ENCODE data around the gene IGSF6. TPM values are rescaled to one million over a fixed set of nuclear protein-coding genes. Genes with fewer than 3 reads are reported as not detected.
"Not testable (repeated sequence)": the region's sequence is repeated elsewhere in the genome, so short reads cannot be mapped to it uniquely, and the experiment has no call there.

The IGSF6 gene, protein sequence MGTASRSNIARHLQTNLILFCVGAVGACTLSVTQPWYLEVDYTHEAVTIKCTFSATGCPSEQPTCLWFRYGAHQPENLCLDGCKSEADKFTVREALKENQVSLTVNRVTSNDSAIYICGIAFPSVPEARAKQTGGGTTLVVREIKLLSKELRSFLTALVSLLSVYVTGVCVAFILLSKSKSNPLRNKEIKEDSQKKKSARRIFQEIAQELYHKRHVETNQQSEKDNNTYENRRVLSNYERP
- not detected in 2 replicates for total RNA-seq (ENCODE audit: low replicate concordance)
- long read RNA-seq = 0 reads

DNA sequence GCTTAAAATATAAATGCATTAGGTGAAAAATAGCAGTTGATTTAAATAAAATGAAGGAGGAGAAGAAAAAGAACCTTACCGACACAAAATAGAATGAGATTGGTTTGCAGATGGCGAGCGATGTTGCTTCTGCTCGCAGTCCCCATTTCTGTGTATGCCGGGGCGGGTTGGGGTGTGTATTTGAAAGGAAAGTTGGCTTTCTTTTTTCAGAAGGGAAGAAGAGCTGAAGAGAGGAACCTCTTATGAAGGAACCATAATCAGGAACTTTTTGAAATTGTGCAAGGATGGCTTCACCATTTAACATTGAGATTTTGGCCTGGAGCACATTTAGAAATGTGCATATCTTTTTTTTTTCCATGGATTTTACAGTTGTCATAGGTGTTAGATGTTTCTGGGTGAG, at the start of gene IGSF6:
Gene IGSF6, minus strand, starts transcription at position 156 of the 400 bp plus-strand sequence. Its CDS starts 10 bp downstream, at position 146.
- H3K27ac Mint-ChIP-seq = no peak within 1 kb of the TSS
- H3K36me3 Mint-ChIP-seq = peaks cover 15% of the 10 kb centered on the region
- TF ChIP-seq, protein P1, sequence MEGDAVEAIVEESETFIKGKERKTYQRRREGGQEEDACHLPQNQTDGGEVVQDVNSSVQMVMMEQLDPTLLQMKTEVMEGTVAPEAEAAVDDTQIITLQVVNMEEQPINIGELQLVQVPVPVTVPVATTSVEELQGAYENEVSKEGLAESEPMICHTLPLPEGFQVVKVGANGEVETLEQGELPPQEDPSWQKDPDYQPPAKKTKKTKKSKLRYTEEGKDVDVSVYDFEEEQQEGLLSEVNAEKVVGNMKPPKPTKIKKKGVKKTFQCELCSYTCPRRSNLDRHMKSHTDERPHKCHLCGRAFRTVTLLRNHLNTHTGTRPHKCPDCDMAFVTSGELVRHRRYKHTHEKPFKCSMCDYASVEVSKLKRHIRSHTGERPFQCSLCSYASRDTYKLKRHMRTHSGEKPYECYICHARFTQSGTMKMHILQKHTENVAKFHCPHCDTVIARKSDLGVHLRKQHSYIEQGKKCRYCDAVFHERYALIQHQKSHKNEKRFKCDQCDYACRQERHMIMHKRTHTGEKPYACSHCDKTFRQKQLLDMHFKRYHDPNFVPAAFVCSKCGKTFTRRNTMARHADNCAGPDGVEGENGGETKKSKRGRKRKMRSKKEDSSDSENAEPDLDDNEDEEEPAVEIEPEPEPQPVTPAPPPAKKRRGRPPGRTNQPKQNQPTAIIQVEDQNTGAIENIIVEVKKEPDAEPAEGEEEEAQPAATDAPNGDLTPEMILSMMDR (conservative IDR thresholded peaks at IDR 0.05) = no peak

DNA sequence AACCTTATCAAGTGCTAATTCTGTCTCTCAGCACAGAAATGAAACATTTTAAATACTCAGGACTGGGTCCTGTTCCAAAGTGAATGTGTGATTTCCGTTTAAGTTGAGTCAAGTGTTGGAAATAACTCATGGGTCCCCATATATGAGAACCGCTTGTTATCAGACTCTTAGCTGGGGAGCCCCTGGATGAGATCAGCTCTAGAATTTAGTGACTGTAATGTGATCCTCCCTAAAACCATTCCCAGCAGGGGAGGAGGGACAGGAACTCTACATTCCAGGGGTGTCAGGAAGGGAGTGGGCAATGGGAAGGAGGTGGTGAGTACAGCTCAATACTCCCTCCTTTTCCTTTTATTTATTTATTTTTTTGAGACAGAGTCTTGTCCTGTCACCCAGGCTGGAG, 48.9 kb upstream of the IGSF6 start:
- H3K36me3 Mint-ChIP-seq = no peaks in the 10 kb centered on the region
- no peaks in the 10 kb centered on the region for H3K9me3 Mint-ChIP-seq
- H3K27ac Mint-ChIP-seq = no peak overlapping the region
- no peak for DNase-seq (ENCODE audit: extremely low spot score, unreplicated experiment)
- H3K4me3 Mint-ChIP-seq = no peak overlapping the region
- H3K27me3 Mint-ChIP-seq = no peaks in the 10 kb centered on the region
- TF ChIP-seq, protein P1 (conservative IDR thresholded peaks at IDR 0.05) = no peak
- H3K4me1 Mint-ChIP-seq (ENCODE audit: unreplicated experiment) = no peaks in the 10 kb centered on the region

More for the DNA sequence above, at the start of gene IGSF6:
- DNase-seq (ENCODE audit: extremely low spot score, unreplicated experiment) = no peak
- Mint-ChIP-seq H3K9me3 (no peaks in the 10 kb centered on the region), H3K27me3 (no peaks in the 10 kb centered on the region), H3K4me1 (ENCODE audit: unreplicated experiment) (peaks cover 23% of the 10 kb centered on the region), H3K4me3 (no peak within 1 kb of the TSS)

DNA sequence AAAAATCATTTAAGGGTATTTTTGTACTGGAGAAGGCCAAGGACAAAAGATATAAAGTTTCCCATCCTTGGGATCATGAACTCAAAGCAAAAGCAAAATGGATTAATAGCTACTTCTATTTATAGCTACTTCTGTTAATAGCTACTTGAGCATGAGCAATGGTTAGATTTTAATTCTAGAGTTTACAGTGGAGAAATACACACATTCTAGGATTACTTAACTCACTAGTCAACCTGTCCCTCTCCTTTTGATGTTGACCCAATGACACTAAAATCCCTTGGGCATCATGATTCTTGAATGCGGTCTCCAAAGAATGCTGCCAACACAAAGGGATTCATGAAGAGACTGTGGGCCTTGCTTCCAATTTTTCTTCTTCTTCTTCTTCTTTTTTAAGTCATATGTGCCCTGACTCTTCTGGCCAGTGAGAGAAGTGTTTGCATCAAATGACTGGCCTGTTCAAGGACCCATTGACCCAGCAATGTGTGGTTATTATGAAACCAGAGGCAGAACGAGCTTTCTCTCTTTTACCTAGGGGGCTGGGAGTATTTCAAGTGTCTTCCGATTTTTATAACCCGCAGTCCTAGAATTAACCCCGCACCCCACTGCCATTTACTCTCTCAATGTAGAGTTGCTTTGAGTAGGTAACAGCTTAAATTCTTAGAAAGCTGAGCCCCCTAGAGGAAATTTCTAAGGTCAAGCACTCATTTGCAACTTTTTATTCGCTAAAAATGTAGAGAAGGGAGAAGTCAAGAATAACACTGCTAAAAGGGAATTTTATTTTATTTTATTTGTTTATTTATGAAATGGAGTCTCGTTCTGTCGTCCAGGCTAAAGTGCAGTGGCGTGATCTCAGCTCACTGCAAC, 46.0 kb upstream of the IGSF6 start:
- no peak overlapping the region for H3K27ac Mint-ChIP-seq
- DNase-seq (ENCODE audit: extremely low spot score, unreplicated experiment) = no peak
- H3K36me3 Mint-ChIP-seq = no peaks in the 10 kb centered on the region
- H3K9me3 Mint-ChIP-seq = no peaks in the 10 kb centered on the region
- no peaks in the 10 kb centered on the region for H3K27me3 Mint-ChIP-seq
- H3K4me1 Mint-ChIP-seq (ENCODE audit: unreplicated experiment) = no peaks in the 10 kb centered on the region
- TF ChIP-seq, protein P1 (conservative IDR thresholded peaks at IDR 0.05) = no peak
- H3K4me3 Mint-ChIP-seq = no peak overlapping the region

DNA sequence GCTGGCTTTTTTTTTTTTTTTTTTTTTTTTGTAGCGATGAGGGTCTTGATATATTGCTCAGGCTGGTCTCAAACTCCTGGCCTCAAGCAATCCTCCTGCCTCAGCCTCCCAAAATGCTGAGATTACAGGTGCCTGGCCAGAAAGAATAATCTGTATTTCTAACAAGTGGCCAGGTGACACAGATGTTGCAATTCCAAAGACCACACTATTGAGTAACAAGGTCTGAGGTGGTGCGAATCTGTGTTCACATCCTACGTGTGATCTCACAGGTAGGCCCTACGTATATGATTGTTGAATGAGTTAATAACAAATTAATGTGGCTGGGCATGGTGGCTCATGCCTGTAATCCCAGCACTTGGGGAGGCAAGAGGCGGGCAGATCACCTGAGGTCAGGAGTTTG, 44.6 kb upstream of the IGSF6 start:
- no peaks in the 10 kb centered on the region for H3K27me3 Mint-ChIP-seq

DNA sequence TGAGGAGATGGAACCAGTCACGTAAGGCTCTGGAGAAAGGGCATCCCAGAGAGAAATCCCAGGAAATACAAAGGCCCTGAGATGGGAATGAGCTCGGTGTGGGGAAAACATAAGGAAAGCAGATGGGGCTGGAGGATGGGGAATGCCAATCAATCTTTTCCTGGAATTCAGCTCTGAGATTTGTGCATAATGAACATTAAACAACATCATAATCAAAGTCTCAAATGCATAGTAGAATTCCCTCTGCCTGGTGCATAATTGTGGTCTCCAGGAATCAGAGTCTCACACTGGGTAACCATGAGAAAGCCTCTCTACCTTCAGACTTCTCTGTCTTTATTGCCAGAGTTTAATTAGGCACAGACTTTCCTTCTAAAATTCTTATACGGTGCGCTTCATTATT, 42.2 kb upstream of the IGSF6 start:
- H3K4me1 Mint-ChIP-seq (ENCODE audit: unreplicated experiment) = no peaks in the 10 kb centered on the region
- TF ChIP-seq, protein P1 (conservative IDR thresholded peaks at IDR 0.05) = no peak
- no peaks in the 10 kb centered on the region for H3K27me3 Mint-ChIP-seq
- H3K9me3 Mint-ChIP-seq = no peaks in the 10 kb centered on the region
- H3K36me3 Mint-ChIP-seq = no peaks in the 10 kb centered on the region
- no peak overlapping the region for H3K4me3 Mint-ChIP-seq
- no peak for DNase-seq (ENCODE audit: extremely low spot score, unreplicated experiment)
- no peak overlapping the region for H3K27ac Mint-ChIP-seq

More for the DNA sequence above, 44.6 kb upstream of the IGSF6 start:
- Mint-ChIP-seq H3K27ac (no peak overlapping the region), H3K9me3 (no peaks in the 10 kb centered on the region), H3K36me3 (no peaks in the 10 kb centered on the region), H3K4me1 (ENCODE audit: unreplicated experiment) (no peaks in the 10 kb centered on the region), H3K4me3 (no peak overlapping the region)
- TF ChIP-seq, protein P1 (conservative IDR thresholded peaks at IDR 0.05) = no peak
- no peak for DNase-seq (ENCODE audit: extremely low spot score, unreplicated experiment)

DNA sequence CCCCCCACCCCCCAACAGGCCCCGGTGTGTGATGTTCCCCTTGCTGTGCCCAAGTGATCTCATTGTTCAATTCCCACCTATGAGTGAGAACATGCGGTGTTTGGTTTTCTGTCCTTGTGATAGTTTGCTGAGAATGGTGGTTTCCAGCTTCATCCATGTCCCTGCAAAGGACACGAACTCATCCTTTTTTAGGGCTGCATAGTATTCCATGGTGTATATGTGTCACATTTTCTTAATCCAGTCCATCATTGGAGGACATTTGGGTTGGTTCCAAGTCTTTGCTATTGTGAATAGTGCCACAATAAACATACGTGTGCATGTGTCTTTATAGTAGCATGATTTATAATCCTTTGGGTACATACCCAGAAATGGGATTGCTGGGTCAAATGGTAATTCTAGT, 38.6 kb upstream of the IGSF6 start:
- not testable (repeated sequence) for H3K27ac Mint-ChIP-seq; DNase-seq (ENCODE audit: extremely low spot score, unreplicated experiment); H3K4me1 Mint-ChIP-seq (ENCODE audit: unreplicated experiment); H3K4me3 Mint-ChIP-seq; H3K36me3 Mint-ChIP-seq; H3K9me3 Mint-ChIP-seq
- peaks cover 15% of the 10 kb centered on the region for H3K27me3 Mint-ChIP-seq

Data from type B pancreatic cell (in vitro differentiated cells).